H9 (cell line): ENCODE data around the gene PAQR5. TPM values are rescaled to one million over a fixed set of nuclear protein-coding genes. Genes with fewer than 3 reads are reported as not detected.

Experiments used
- DNase-seq: peaks from one replicate; pipeline ENCODE4 v3.0.0-alpha.2; 2017
- H2AFZ ChIP-seq: one replicate; pipeline ENCODE4 v1.6.1; 2013; ENCODE audit warnings: mild to moderate bottlenecking, low read length, control low read depth, moderate library complexity
- H2AK5ac ChIP-seq: 2 replicates; pipeline ENCODE4 v1.6.1; 2013; ENCODE audit warnings: low read length, control low read depth, mixed read lengths; ENCODE audit not compliant: insufficient read length
- H2BK120ac ChIP-seq: one replicate; pipeline ENCODE4 v1.6.1; 2013; ENCODE audit warnings: low read depth, mild to moderate bottlenecking, low read length, control low read depth, inconsistent platforms; ENCODE audit not compliant: poor library complexity, severe bottlenecking
- H2BK12ac ChIP-seq: 2 replicates; pipeline ENCODE4 v1.6.1; 2013; ENCODE audit warnings: low read length, control low read depth, mixed read lengths, low read depth; ENCODE audit not compliant: insufficient read length
- H2BK15ac ChIP-seq: 2 replicates; pipeline ENCODE4 v1.6.1; 2013; ENCODE audit warnings: low read depth, low read length, control low read depth
- H2BK20ac ChIP-seq: one replicate; pipeline ENCODE4 v1.6.1; 2013; ENCODE audit warnings: low read depth, mild to moderate bottlenecking, low read length, control low read depth, inconsistent platforms; ENCODE audit not compliant: poor library complexity, severe bottlenecking
- H2BK5ac ChIP-seq: 2 replicates; pipeline ENCODE4 v1.6.1; 2013; ENCODE audit warnings: low read length, control low read depth, mixed read lengths; ENCODE audit not compliant: insufficient read length
- H3K14ac ChIP-seq: 2 replicates; pipeline ENCODE4 v1.6.1; 2013; ENCODE audit warnings: low read length, control low read depth; ENCODE audit not compliant: insufficient read depth
- H3K18ac ChIP-seq: 2 replicates; pipeline ENCODE4 v1.6.1; 2013; ENCODE audit warnings: low read depth, mild to moderate bottlenecking, mixed read lengths, low read length, control low read depth; ENCODE audit not compliant: insufficient read length
- H3K23ac ChIP-seq: 2 replicates; pipeline ENCODE4 v1.6.1; 2013; ENCODE audit warnings: low read length, control low read depth, mixed read lengths, low read depth; ENCODE audit not compliant: insufficient read length
- H3K23me2 ChIP-seq: 2 replicates; pipeline ENCODE4 v1.6.1; 2013; ENCODE audit warnings: low read depth, mild to moderate bottlenecking, mixed read lengths, low read length, control low read depth; ENCODE audit not compliant: insufficient read length, poor library complexity, severe bottlenecking
- H3K27ac ChIP-seq: 2 replicates; pipeline ENCODE4 v1.5.1; 2013; ENCODE audit warnings: low read length, control low read depth, mixed read lengths, low read depth; ENCODE audit not compliant: insufficient read length
- H3K27me3 ChIP-seq: 2 replicates; pipeline ENCODE4 v1.6.1; 2013; ENCODE audit warnings: low read length, control low read depth, inconsistent platforms; ENCODE audit not compliant: insufficient read depth
- H3K4ac ChIP-seq: 2 replicates; pipeline ENCODE4 v1.6.1; 2013; ENCODE audit warnings: low read depth, mild to moderate bottlenecking, control low read depth, inconsistent platforms, low read length, moderate library complexity
- H3K4me1 ChIP-seq: 2 replicates; pipeline ENCODE4 v1.6.1; 2013; ENCODE audit warnings: low read length, control low read depth, inconsistent platforms; ENCODE audit not compliant: insufficient read depth
- H3K4me2 ChIP-seq: 2 replicates; pipeline ENCODE4 v1.6.1; 2013; ENCODE audit warnings: low read length, control low read depth, mixed read lengths; ENCODE audit not compliant: insufficient read length, insufficient read depth
- H3K56ac ChIP-seq: 2 replicates; pipeline ENCODE4 v1.6.1; 2013; ENCODE audit warnings: low read depth, mild to moderate bottlenecking, mixed read lengths, low read length, control low read depth; ENCODE audit not compliant: insufficient read length
- H3K79me1 ChIP-seq: 2 replicates; pipeline ENCODE4 v1.6.1; 2013; ENCODE audit warnings: low read depth, mild to moderate bottlenecking, moderate library complexity, low read length, control low read depth, inconsistent platforms; ENCODE audit not compliant: insufficient read depth, poor library complexity, severe bottlenecking
- H3K79me2 ChIP-seq: 2 replicates; pipeline ENCODE4 v1.6.1; 2013; ENCODE audit warnings: low read length, control low read depth, inconsistent platforms; ENCODE audit not compliant: insufficient read depth
- H3K9ac ChIP-seq: 2 replicates; pipeline ENCODE4 v1.6.1; 2013; ENCODE audit warnings: low read length, control low read depth, mixed read lengths; ENCODE audit not compliant: insufficient read length; ENCODE audit errors: extremely low read depth
- H3K9me3 ChIP-seq: one replicate; pipeline ENCODE4 v1.6.1; 2013; ENCODE audit warnings: low read depth, low read length, inconsistent platforms; ENCODE audit not compliant: control insufficient read depth
- H3T11ph ChIP-seq: one replicate; pipeline ENCODE4 v1.6.1; 2013; ENCODE audit warnings: mild to moderate bottlenecking, low read length, control low read depth, inconsistent platforms
- H4K20me1 ChIP-seq: one replicate; pipeline ENCODE4 v1.6.1; 2013; ENCODE audit not compliant: control insufficient read depth, insufficient read length, insufficient read depth
- H4K5ac ChIP-seq: 2 replicates; pipeline ENCODE4 v1.6.1; 2013; ENCODE audit warnings: low read depth, mild to moderate bottlenecking, mixed read lengths, low read length, control low read depth; ENCODE audit not compliant: insufficient read length
- H4K8ac ChIP-seq: replicated peaks from 2 replicates; pipeline ENCODE4 v1.6.1; 2013; ENCODE audit warnings: low read length, control low read depth, mixed read lengths, low read depth; ENCODE audit not compliant: insufficient read length
- H4K91ac ChIP-seq: 2 replicates; pipeline ENCODE4 v1.6.1; 2013; ENCODE audit warnings: low read depth, mild to moderate bottlenecking, moderate library complexity, mixed read lengths, low read length, control low read depth; ENCODE audit not compliant: insufficient read length
- H3K27ac Mint-ChIP-seq, 3 experiments: 2 replicates in 2 of 3; 3 replicates in 1 of 3; pipeline ENCODE4 v1.8.0; 2020 to 2021; ENCODE audit warnings: mixed read lengths in 3 of 3, mild to moderate bottlenecking in 1 of 3, moderate library complexity in 1 of 3
- H3K27me3 Mint-ChIP-seq: 2 replicates; pipeline ENCODE4 v1.8.0; 2021; ENCODE audit warnings: low read depth, mild to moderate bottlenecking, moderate library complexity, mixed read lengths
- H3K36me3 Mint-ChIP-seq, 3 experiments: 2 replicates in 2 of 3; 3 replicates in 1 of 3; pipeline ENCODE4 v1.8.0; 2020 to 2021; ENCODE audit warnings: low read depth in 3 of 3, mixed read lengths in 3 of 3; ENCODE audit not compliant: insufficient read depth in 1 of 3
- H3K4me1 Mint-ChIP-seq, 2 experiments: 2 replicates each; pipeline ENCODE4 v1.8.0; 2020; ENCODE audit warnings: mixed read lengths in 2 of 2
- H3K4me3 Mint-ChIP-seq, 2 experiments: 2 replicates in 1 of 2; 3 replicates in 1 of 2; pipeline ENCODE4 v1.8.0; 2020 to 2021; ENCODE audit warnings: mild to moderate bottlenecking in 2 of 2, mixed read lengths in 2 of 2, moderate library complexity in 1 of 2
- H3K9me3 Mint-ChIP-seq, 2 experiments: 2 replicates in 1 of 2; 3 replicates in 1 of 2; pipeline ENCODE4 v1.8.0; 2020; ENCODE audit warnings: mild to moderate bottlenecking in 2 of 2, mixed read lengths in 2 of 2, moderate library complexity in 1 of 2
- WGBS: extraction: QIAGEN DNeasy Blood & Tissue Kit; methylation state at CpG from one replicate; pipeline ENCODE4 v1.1.7; 2013; ENCODE audit warnings: missing lambda C conversion rate, low lambda C conversion rate, mixed read lengths; ENCODE audit not compliant: insufficient read length; ENCODE audit errors: extremely low coverage; 5-methylcytosine and 5-hydroxymethylcytosine counted together
- total RNA-seq: library from RNA; stranded (reverse); gene quantifications from 2 replicates; pipeline ENCODE4 v1.2.1, GENCODE V29; 2021
- TF ChIP-seq, protein P1 (sequence below): fragments of 200-600 bp; sonication (generic); conservative IDR thresholded peaks from 3 replicates; pipeline ENCODE4 v1.8.0; 2021; ENCODE audit warnings: antibody characterized with exemption, mild to moderate bottlenecking

Gene PAQR5
- total RNA-seq, 1 experiment from 2014 or later: 1.6 TPM

DNA sequence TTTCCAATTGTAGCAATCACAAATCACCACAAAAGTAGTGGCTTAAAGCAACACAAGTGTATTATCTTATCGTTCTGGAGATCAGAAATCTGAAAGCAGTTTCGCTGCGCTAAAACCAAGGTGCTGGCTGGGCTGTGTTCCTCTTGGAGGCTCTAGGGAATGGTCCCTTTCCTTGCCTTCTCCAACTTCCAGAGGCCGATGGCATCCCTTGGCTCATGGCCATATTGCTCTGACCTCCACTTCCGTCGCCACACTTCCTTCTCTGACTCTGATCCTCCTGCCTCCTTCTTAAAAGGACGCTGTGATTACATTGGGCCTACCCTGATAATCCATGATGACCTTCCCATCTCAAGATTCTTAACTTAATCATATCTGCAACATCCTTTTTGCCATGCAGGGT is 10.7 kb upstream of the PAQR5 start:
- H3K23ac ChIP-seq: no peak overlapping the region
- no peak overlapping the region for H3K27ac ChIP-seq
- no peak overlapping the region for H3T11ph ChIP-seq
- no peak overlapping the region for H3K14ac ChIP-seq
- DNase-seq: no peak
- no peaks in the 10 kb centered on the region for H4K20me1 ChIP-seq
- H3K23me2 ChIP-seq: peaks cover 2% of the 10 kb centered on the region
- no peak overlapping the region for H2BK120ac ChIP-seq
- Mint-ChIP-seq H3K9me3 (no peaks in the 10 kb centered on the region), H3K4me1 (peaks cover 9 to 12% of the 10 kb centered on the region in 2 experiments; a peak in 3 of 4 replicates), H3K27me3 (no peaks in the 10 kb centered on the region; the same call in 1 of the 2 replicates), H3K36me3 (no peaks in the 10 kb centered on the region), H3K4me3 (no peak overlapping the region), H3K27ac (no peak overlapping the region)
- H3K27me3 ChIP-seq: no peaks in the 10 kb centered on the region
- H3K56ac ChIP-seq: no peak overlapping the region
- no peak overlapping the region for H3K18ac ChIP-seq
- H3K79me2 ChIP-seq: no peaks in the 10 kb centered on the region
- H4K5ac ChIP-seq: no peak overlapping the region
- no CpG with 5 or more reads among the region's 7 CpGs for WGBS
- no peak overlapping the region for H2AFZ ChIP-seq
- no peak overlapping the region for H2BK5ac ChIP-seq
- no peak overlapping the region for H3K4ac ChIP-seq
- H4K91ac ChIP-seq: no peak overlapping the region
- H3K9ac ChIP-seq: no peak overlapping the region
- TF ChIP-seq, protein P1, sequence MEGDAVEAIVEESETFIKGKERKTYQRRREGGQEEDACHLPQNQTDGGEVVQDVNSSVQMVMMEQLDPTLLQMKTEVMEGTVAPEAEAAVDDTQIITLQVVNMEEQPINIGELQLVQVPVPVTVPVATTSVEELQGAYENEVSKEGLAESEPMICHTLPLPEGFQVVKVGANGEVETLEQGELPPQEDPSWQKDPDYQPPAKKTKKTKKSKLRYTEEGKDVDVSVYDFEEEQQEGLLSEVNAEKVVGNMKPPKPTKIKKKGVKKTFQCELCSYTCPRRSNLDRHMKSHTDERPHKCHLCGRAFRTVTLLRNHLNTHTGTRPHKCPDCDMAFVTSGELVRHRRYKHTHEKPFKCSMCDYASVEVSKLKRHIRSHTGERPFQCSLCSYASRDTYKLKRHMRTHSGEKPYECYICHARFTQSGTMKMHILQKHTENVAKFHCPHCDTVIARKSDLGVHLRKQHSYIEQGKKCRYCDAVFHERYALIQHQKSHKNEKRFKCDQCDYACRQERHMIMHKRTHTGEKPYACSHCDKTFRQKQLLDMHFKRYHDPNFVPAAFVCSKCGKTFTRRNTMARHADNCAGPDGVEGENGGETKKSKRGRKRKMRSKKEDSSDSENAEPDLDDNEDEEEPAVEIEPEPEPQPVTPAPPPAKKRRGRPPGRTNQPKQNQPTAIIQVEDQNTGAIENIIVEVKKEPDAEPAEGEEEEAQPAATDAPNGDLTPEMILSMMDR: no peak
- no peaks in the 10 kb centered on the region for H3K79me1 ChIP-seq
- H2BK15ac ChIP-seq: no peak overlapping the region
- no peak overlapping the region for H4K8ac ChIP-seq
- H2BK20ac ChIP-seq: no peak overlapping the region
- no peak overlapping the region for H2AK5ac ChIP-seq
- H3K4me2 ChIP-seq: no peak overlapping the region
- H3K9me3 ChIP-seq: no peaks in the 10 kb centered on the region
- H3K4me1 ChIP-seq: no peaks in the 10 kb centered on the region; the same call in 1 of the 2 replicates
- no peak overlapping the region for H2BK12ac ChIP-seq
